Measurements from ENCODE around the gene RELL2. TPM values are rescaled to one million over a fixed set of nuclear protein-coding genes. Genes with fewer than 3 reads are reported as not detected.
A peak's percentile ranks its signal among the peaks of the same experiment; 100 is the strongest.

The RELL2 gene
- total RNA-seq, 1 donor from 2014 or later: 5.4 TPM

- DNase-seq (ENCODE audit: low read depth): no peak
These were observed 12.4 kb downstream of the RELL2 start for GRCh38 chr5:141649056-141649688.

GRCh38 chr5:141649972-141650371 lies 13.2 kb downstream of the RELL2 start:
- DNase-seq (ENCODE audit: low read depth): no peak

- peak; percentile 52 for DNase-seq (ENCODE audit: low read depth)
These were observed 14.3 kb downstream of the RELL2 start, which contains the start of gene FCHSD1 for GRCh38 chr5:141650851-141651727. Gene FCHSD1 (minus strand): TSS chr5:141651418. CDS start chr5:141651368, 50 bp downstream.

GRCh38 chr5:141651728-141652105 lies 14.9 kb downstream of the RELL2 start:
- DNase-seq (ENCODE audit: low read depth): no peak

- DNase-seq (ENCODE audit: low read depth): peak; percentile 60
These were observed 17.5 kb downstream of the RELL2 start for GRCh38 chr5:141654298-141654697.

- no peak for DNase-seq (ENCODE audit: low read depth)
These were observed 18.2 kb downstream of the RELL2 start for GRCh38 chr5:141655020-141655419.

GRCh38 chr5:141656396-141656795 lies 19.6 kb downstream of the RELL2 start:
- no peak for DNase-seq (ENCODE audit: low read depth)

- DNase-seq (ENCODE audit: low read depth): no peak
These were observed 20.6 kb downstream of the RELL2 start for GRCh38 chr5:141657404-141657803.

GRCh38 chr5:141657937-141658545 lies 21.2 kb downstream of the RELL2 start:
- DNase-seq (ENCODE audit: low read depth): peak; percentile 91

GRCh38 chr5:141662028-141662427 lies 25.2 kb downstream of the RELL2 start:
- no peak for DNase-seq (ENCODE audit: low read depth)

- DNase-seq (ENCODE audit: low read depth): no peak
These were observed 26.7 kb downstream of the RELL2 start for GRCh38 chr5:141663506-141663905.

GRCh38 chr5:141664733-141665461 lies 28.1 kb downstream of the RELL2 start:
- DNase-seq (ENCODE audit: low read depth): peak; percentile 48

GRCh38 chr5:141665995-141666940 lies 29.5 kb downstream of the RELL2 start:
- DNase-seq (ENCODE audit: low read depth): no peak

GRCh38 chr5:141668601-141669265 lies 31.9 kb downstream of the RELL2 start:
- no peak for DNase-seq (ENCODE audit: low read depth)

- no peak for DNase-seq (ENCODE audit: low read depth)
These were observed 32.7 kb downstream of the RELL2 start for GRCh38 chr5:141669520-141669919.

- no peak for DNase-seq (ENCODE audit: low read depth)
These were observed 35.5 kb downstream of the RELL2 start for GRCh38 chr5:141672071-141672840.

- DNase-seq (ENCODE audit: low read depth): no peak
These were observed 36.3 kb downstream of the RELL2 start for GRCh38 chr5:141672841-141673813.

- DNase-seq (ENCODE audit: low read depth): no peak
These were observed 38.0 kb downstream of the RELL2 start for GRCh38 chr5:141674747-141675146.
